ENCODE data around the gene RPP40.

GRCh38 chr6:5025911-5026819 lies 22.3 kb upstream of the RPP40 start:
- TF ChIP-seq CTCF (optimal IDR thresholded peaks at IDR 0.05 in 1 of 3, IDR thresholded peaks at IDR 0.05 in 1 of 3, conservative IDR thresholded peaks at IDR 0.05 in 1 of 3; ENCODE audit: extremely low read depth in 1 of 3, insufficient read depth in 2 of 3, low read length in 3 of 3) (no peak), EZH2 (IDR thresholded peaks at IDR 0.05; ENCODE audit: low read length) (no peak)
